Measurements from ENCODE around the gene CARS1. TPM values are rescaled to one million over a fixed set of nuclear protein-coding genes. Genes with fewer than 3 reads are reported as not detected.

Gene CARS1
- total RNA-seq, 1 donor from 2014 or later = 84.1 TPM

DNA sequence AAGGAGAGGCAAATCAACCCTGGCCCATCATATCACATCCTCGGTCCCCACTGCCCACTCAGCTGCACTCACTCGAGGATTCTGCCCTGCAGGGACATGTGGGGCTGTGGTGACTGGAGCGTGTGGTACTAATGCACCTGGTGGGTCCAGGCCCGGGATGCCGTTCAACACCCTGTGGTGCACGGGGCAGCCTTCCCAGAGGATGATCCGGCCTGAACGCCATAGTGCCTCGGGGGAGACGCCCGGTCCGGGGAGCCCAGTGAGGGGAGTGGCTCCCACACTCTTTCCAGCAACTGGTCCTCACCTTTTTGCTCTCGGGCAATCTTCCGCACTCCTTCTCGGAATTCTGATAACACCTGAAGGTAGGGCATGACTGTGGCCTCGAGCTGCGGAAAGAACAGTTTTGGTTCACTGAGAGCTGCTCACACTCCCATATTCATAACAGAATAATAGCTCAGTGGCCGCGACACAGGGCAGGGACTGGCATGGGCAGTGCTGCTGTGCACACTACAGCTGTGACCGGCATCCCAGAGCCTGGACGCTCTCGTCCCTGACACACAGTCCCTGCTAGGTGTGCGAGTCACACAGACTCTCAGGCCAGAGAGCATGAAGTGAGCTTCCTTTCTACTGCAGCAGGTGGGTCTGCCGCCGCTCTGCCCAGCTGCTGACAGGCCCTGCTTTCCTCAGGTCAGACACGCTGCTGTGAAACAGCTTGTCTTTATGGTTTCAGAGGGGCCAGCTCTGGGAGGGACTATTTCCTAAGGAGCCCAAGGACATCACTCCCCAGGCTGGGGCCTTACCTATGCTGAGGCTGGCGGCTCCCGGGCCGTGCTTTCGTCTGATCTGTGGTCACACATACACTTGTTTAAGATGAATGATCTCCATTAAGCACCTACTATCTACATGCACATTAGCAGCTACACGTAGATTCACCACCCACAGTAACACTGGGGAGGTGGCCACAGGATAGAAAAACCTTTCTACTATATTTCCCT lies 45.0 kb downstream of the CARS1 start:
- intact Hi-C loops (cut with micrococcal nuclease) = no loop called here

DNA sequence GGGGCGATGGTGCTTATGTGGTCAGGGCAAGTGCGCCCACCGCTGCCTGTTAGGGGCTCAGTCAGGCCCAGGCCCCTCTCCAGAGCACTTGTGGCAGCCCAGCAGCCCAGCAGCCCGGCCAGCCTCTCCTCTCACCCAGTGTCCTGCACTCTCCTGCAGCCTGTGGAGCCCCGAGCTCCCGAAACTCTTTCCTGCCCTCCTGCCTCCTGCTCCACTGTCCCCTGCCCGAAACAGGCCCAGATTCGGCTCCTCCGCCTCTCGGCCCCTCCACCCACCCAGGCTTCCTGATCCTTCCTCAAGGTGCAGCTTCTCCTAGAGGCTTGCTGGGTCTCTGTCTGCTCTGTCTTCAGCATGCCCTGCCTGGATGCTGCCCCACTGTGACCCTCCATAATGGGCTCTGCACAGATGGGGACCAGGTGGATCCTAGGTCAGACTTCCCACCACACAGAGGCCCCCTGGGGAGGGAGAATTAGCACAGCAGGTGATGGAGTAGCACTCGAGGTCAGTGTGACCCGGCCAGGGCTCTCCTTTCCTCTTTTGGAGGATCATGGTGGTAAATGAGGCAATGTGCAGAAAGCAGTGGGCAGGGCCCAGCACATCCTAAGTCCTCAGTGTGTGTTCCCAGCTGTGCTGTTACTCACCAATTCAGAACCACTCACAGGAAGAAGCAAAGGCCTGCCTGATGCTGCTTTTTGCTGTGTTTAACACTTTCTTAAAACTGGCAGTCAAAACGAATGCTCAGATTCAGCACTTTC lies 46.5 kb downstream of the CARS1 start:
- intact Hi-C loops (cut with micrococcal nuclease) = no loop called here

DNA sequence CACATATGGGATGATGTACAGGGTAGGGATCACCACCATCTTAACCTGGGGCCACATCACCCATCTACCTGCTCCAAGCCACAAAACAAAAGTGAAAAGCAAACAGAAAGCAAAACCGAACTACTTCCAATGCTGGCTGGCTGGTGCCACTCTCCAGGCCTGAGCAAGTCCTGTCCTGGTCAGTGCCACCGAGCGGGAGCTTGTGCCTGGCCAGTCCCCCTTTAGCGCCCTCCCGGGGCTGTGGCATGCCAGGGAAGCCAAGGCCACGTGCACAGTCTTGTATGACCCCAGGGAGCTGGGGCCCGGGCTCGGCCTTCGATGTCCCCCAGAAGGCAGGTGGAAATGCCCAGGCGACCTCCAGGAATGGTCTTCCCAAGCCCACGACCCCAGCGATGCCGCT lies 47.2 kb downstream of the CARS1 start:
- intact Hi-C loops (cut with micrococcal nuclease) = no loop called here

DNA sequence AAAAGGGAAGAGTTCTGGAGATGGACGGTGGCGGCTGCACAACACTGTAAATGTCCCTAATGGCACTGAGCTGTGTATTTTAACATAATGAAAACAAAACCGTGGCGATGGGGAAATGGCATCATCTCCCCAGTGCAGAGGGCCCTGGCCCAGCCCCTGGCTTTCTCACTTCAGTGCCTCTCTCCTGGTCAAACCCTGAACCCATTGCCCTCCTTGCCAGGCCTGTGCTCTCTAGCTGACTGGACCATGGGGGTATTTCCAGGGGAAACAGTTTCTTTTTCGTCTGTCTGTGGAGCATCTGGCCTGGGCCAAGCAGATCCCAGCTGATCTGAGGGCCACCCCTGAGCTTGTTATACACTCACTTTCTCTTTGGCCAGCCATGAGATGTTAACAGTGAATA lies 47.7 kb downstream of the CARS1 start:
- intact Hi-C loops (cut with micrococcal nuclease) = no loop called here

DNA sequence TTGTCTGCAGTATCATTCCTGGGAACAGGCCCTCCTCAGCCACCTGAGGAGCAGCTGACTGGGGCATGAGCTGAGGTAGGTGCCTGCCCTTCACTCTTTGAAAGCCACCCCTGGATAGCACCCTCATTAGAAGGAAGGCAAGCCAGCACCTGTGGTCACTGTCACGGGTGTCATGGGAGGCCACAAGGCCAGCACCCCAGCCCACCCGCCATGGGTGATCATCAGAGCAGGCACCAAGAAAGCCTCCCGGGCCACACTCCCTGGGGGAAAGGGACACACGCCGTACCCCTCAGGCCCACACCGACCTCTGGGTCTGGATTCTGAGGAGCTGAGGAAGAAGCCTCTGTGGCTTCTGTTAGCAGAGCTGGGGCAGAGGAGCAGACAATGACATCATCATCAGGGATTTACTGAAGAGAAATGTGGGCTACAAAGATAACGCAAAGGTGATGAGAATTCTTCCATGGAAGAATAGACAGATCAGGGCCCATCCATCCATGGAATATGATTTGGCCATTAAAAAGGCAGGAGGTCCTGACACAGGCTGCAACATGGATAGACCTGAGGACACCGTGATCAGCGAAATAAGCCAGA lies 48.4 kb downstream of the CARS1 start:
- intact Hi-C loops (cut with micrococcal nuclease) = no loop called here

DNA sequence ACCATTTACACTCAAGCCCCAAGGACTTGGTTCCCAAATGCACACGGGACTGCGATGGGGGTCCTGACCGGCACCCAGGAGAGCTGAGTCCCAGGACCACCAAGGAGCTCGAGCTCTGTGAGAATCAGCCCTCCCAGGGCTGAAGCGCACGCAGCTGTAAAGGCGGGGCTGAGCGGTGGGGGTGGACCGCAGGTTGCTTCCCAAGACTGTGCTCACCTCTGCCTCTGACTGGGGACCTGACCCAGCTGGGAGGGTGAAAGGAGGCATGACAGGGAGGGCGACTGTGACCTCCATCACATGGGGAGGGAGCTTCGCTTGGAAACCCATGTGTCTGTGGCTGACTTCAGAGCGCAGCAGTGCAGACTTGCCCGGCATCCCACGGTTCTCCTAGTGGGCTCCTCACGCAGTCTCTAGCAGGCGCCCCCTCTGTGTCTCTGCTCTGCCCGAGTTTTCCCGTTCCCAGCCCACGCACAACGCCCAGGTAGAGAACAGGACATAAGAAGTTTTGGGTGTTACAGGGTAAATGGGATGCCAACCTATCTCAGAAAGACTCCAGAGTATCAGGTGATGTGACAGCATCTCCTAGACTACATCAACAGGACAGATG lies 49.7 kb downstream of the CARS1 start:
- intact Hi-C loops (cut with micrococcal nuclease) = no loop called here

DNA sequence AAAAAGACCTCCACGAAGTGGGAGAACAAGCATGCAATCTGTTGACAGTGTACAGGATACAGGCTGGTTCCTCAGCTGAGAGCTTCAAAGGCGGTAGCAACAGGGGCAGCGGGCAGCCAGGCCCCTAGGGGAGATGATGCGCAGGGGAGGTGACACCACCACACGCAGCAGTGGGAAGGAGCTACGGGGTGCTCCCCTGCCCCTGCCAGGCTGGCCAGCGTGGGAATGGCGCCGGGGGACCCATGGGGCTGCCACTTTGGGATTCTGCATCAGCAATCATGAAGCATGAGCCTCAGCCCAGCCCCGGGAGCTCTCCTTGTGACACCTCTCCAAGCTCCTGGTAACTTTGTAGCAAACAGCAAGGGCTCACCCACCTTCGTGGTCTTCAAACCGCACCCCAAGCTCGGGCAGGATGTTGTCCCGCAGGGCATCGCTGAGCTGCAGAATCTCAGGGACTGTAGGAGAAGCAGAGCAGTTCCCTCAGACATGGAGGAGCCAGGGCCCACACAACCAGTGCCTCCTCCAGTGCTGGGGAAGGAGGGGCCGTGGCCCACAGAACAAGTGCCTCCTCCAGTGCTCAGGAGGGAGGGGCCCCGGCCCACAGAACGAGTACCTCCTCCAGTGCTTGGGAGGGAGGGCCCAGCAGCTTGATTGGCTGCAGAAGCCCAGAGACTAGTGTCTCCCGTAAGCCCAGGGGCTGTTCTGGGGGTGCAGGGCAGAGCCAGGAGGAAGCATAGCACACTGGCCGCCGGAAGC lies 50.5 kb downstream of the CARS1 start:
- intact Hi-C loops (cut with micrococcal nuclease) = no loop called here

DNA sequence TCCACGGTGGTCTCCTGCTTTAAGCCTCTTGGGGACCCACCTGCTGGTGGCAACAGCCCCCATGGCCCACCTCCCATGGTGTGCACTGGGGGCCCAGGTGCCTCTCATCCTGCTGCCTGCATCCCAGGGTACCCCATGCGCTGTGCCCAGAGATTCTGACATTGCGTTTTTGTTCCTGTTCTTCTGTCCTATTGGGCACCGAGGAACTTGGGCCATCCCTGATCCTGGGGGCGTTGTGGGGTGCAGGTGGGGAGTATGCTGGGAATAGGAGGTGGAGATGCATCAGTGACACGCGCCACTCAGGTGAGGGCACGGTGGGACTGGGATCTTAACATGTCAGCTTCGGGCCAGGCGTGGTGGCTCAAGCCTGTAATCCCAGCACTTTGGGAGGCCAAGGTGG lies 52.7 kb downstream of the CARS1 start:
- intact Hi-C loops (cut with micrococcal nuclease) = no loop called here

DNA sequence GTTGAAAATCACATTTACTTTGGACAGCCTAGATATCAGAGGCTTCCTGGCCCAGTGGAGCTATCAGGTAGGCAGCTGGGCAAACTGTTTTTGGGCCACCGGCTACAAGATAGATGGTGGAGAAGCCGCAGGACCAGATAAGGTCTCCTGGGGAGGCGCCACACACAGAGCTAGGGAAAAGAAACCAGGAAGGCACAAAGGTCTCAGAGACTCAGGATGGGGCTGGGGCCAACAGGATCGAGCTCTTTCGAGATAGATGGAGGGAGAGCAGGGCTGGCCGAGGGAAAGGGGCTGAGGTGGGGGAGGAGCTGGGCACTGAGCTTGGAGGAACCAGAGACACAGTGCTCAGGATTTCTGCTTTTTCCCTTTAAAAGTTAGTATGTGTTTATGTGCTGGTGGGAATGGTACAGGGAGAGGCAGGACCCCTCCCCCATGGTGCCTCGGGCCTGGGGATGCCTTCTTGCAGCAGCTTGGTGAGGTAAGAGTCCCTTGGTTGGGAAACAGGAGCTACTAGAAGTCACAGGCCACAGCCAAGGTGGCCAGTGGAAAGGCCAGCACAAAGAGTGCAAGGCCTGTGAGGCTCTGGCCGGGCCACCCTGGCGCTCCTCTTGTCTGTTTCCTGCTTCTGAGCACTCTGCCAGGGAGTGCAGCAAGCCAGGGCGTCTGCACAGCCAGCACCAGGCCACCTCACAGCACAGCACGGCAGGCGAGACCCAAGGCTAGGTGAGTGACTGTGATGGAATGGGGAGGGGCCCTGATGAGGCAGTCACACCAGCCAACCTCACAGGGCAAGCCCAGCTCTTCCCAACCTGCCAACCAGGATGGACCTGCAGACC lies 53.6 kb downstream of the CARS1 start:
- intact Hi-C loops (cut with micrococcal nuclease) = no loop called here

DNA sequence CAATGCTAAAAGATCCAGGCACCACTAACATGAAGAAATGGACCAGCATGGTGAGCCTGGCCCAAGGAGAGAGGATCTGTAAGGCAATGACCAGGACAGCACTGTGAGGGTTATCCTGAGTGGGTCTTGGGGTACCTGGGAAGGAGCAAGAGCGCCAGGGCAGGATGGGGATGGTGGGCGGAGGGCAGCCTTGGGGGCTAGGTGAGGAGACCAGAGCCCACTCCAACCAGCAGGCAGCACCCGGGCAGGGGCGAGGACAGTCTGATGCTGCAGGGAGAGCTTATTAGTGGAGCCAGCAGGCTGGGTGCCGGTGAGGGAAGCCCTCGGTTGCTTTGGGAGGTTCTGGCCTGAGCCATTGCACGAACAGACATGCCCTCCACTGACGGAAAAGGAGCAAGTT lies 54.4 kb downstream of the CARS1 start:
- intact Hi-C loops (cut with micrococcal nuclease) = no loop called here

DNA sequence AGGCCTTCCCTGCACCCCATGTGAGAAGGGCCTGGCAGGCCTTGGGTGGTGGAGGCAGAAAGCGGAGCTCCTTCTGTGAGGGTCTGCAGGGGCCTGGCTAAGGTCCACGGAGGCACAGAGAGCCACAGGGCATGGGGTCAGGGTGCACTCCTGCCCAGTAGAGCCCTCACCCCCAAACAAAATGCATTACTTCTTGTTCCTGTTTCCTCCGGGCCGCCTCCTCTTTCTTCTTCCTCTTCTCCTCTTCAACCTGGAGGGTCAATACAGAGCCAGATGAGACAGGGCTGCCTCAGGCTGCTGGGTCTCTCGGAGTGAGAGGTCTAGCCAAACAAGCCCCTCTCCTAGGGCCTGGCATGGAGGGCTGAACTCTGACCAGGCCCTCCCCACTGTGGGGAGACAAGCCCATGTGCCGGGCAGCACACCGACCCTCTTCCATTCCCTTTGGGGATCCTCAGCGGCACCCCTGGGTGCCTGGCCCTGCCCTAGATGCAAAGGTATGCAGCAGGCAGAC lies 54.8 kb downstream of the CARS1 start:
- intact Hi-C loops (cut with micrococcal nuclease) = no loop called here

DNA sequence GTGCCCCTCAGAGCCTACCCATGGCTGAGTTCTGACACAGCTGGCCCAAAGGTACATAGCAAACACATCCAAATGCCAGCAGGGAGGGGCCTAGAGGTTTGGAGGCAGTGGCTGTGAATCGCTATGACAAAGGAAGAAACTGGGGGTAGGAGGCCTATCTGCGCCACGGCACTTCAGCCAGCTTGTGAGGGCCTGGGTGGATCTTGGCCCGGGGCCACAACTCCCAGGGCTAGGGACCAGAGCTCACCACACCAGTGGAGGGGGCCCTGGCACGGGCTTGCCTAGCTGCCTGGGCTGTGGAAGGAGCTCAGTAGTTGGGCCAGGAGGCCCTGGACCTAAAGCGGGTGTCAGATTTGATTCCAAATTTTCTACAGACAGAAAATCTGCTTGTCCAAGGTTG lies 55.7 kb downstream of the CARS1 start:
- intact Hi-C loops (cut with micrococcal nuclease) = no loop called here

DNA sequence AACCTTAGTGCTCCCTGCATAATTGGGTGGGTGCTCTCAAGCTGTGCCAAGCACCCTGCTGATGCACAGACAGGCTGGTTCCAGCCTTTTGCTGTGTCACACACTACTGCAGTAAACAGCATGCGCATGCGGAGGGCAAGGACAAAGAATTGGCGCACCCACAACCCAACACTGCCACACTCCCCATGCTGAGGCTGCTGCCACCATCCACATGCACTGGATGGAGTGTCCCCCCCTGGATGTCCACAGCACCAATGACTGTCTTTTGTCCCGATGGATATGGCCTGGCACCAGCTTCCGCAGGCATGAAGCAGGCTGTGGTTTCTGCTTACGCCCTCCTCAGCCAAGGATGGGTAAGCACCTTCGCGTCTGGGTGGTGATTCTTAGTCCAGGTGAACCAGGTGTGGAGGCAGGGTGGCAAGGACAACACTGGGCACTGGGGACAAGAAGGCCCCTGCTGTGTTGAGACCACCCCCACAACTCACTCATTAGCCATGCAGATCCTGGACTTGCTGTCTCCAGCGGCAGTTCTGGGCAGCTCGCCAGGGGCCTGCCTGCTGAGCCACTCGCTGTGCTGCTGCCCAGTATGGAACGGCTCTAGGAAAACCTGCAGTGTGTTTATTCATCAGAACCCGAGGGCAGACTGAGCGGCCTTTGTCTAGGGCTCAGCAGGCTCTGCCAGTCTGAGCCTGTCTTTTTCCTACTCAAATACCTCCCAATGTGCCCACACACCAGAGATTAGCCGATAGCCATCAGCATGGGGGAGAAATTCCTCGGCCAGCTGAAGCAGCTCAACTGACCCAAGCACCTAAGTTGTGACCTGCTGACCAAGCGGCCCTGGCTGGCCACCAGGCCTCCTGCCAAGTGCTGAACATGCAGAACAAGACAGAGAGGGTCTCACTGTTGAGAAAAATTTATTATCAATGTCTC lies 56.9 kb downstream of the CARS1 start:
- intact Hi-C loops (cut with micrococcal nuclease) = no loop called here

DNA sequence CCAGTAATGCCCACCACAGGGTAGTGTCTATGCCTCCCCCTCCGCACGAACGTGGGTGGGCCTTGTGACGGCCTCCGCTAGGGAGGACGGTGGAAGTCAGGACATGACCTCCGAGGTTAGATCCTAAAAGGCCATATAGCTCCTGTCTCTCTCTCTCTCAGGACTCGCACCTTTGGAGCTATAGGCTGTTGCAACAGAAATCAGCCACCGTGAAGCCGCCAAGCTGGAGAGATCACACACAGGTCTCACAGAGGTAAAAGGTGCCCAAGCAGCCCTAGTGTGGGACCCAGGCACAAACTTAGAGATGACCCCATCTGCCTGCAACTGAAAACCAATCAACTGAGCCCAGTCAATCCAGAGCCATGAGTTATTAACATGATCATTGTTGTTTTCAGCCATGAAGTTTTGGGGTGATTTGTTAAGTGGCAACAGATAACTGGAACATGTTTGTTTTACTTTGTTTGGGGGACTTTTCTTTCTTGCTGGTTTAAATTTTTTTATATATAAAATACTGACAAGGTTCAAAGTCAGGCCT lies 57.7 kb downstream of the CARS1 start:
- intact Hi-C loops (cut with micrococcal nuclease) = no loop called here

DNA sequence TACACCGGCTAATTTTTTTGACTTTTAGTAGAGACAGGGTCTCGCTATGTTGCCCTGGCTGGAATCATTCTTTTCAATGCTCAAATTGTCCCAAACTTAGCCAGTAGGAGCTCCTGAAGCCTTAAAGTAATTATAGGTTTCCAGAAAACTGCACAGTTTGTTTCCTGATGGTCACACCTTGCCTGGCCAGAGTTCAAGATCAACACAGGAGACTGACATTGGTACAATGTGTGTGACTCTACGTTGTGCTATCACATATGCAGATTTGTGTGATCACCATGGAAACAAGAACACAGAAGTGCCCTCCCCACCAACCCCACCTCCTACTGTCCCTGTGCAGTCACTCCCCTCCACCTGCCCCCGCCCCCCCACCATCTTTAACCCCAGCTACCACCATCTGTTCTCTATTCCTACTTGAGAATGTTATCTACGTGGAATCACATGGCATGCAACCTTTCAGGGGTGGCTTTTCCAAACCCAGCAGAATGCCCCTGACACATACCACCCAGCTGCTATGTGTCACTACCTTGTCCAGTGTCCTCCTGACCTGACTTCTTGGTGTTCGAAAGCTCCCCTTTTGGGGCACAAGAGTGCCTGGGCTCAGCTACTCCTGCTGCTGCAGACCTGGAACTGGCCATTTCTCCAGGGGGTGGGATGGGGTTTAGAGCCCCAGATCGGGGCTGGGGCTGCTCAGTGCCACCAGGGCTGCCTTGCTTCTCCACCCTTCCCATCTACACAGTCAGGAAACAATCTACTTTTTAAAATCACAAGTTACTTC lies 59.0 kb downstream of the CARS1 start:
- intact Hi-C loops (cut with micrococcal nuclease) = no loop called here

DNA sequence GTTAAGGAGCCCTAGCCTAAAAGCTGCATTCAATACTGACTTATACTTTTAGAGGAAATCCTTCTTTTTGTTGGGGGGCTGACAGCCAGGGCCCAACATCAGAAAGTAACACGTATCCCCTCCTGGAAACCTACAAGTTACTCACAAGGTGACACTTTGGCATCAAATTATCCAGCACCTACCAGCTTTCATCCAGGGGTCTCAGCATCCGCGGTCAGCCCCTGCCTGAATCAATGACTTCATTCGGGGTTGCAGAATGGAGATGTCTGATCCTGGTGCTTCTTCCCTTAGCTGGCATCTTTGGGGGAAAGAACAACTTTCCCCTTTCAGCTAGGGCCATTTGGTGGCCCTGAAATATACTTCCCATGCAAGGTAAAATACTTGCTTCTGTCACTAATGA lies 59.8 kb downstream of the CARS1 start:
- intact Hi-C loops (cut with micrococcal nuclease) = no loop called here

DNA sequence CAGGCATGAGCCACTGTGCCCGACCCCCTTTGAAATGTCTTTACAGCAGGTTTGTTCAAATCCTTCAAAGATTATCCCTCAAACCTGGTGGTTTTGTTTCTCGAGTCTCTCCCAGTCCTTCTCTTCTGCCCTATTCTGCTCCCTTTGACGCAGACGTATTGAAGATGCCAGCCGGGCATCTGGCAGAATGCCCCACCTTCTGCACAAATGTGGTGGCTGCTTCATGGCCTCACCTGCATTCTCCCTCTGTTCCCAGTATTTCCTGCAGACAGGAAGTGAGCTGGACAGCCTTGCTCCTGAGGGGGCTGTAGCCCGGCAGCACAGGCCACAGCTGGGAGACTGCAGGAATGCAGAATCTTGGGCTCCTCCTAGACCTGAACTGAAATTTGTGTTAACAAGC lies 60.2 kb downstream of the CARS1 start:
- intact Hi-C loops (cut with micrococcal nuclease) = no loop called here

All from T-helper 1 cell treated with Interleukin-12 subunit alpha and Interleukin-12 subunit beta and Interleukin-4 antibody, amounts not matched to agents 30 ng/mL and 1 ng/mL, for 36 hours (primary cell).